Smooth muscle cell (in vitro differentiated cells): ENCODE results near the gene CARD19. TPM values are rescaled to one million over a fixed set of nuclear protein-coding genes. Genes with fewer than 3 reads are reported as not detected.
A peak's percentile ranks its signal among the peaks of the same experiment; 100 is the strongest.
"Not testable (repeated sequence)": the region's sequence is repeated elsewhere in the genome, so short reads cannot be mapped to it uniquely, and the experiment has no call there.

Experiments used
- DNase-seq: peaks from one replicate; lab custom pipeline; 2025; ENCODE audit not compliant: unreplicated experiment; lab: John Stamatoyannopoulos, UW
- H2AFZ ChIP-seq: fragments of 200-600 bp; sonication (generic); 2 replicates; pipeline ENCODE4 v1.6.0; 2016; ENCODE audit warnings: antibody characterized with exemption, low read depth, mild to moderate bottlenecking
- H3F3A ChIP-seq: fragments of 200-600 bp; sonication (generic); 2 replicates; pipeline ENCODE4 v1.6.0; 2017; ENCODE audit warnings: antibody characterized with exemption, low read depth
- H3K27ac ChIP-seq: fragments of 200-600 bp; sonication (generic); 2 replicates; pipeline ENCODE4 v1.5.1; 2016; ENCODE audit warnings: low read depth, mild to moderate bottlenecking
- H3K27me3 ChIP-seq: fragments of 200-600 bp; sonication (generic); 2 replicates; pipeline ENCODE4 v1.6.1; 2016; ENCODE audit warnings: low read depth, mild to moderate bottlenecking
- H3K36me3 ChIP-seq: fragments of 200-600 bp; sonication (generic); 2 replicates; pipeline ENCODE4 v1.5.1; 2016; ENCODE audit warnings: low read depth
- H3K4me1 ChIP-seq: fragments of 200-600 bp; sonication (generic); 2 replicates; pipeline ENCODE4 v1.5.1; 2016; ENCODE audit warnings: low read depth
- H3K4me2 ChIP-seq: fragments of 200-600 bp; sonication (generic); 2 replicates; pipeline ENCODE4 v1.6.0; 2016; ENCODE audit warnings: mild to moderate bottlenecking
- H3K4me3 ChIP-seq: fragments of 200-600 bp; sonication (generic); 2 replicates; pipeline ENCODE4 v1.5.1; 2016; ENCODE audit warnings: mild to moderate bottlenecking
- H3K79me2 ChIP-seq: fragments of 200-600 bp; sonication (generic); 2 replicates; pipeline ENCODE4 v1.6.0; 2016; ENCODE audit warnings: low read depth, mild to moderate bottlenecking
- H3K9ac ChIP-seq: fragments of 200-600 bp; sonication (generic); 2 replicates; pipeline ENCODE4 v1.6.0; 2016; ENCODE audit warnings: low read depth
- H3K9me3 ChIP-seq: fragments of 200-600 bp; sonication (generic); replicated peaks from 2 replicates; pipeline ENCODE4 v1.5.1; 2016; ENCODE audit warnings: low read depth
- H4K20me1 ChIP-seq: fragments of 200-600 bp; sonication (generic); 2 replicates; pipeline ENCODE4 v1.6.0; 2016; ENCODE audit warnings: low read depth
- WGBS: methylation state at CpG from one replicate; pipeline ENCODE4 v1.1.7; 2016; ENCODE audit warnings: low lambda C conversion rate; 5-methylcytosine and 5-hydroxymethylcytosine counted together
- polyA plus RNA-seq: library from polyadenylated mRNA; unstranded; fragments of >200 nt; fragmentation: Nextera tagmentation; extraction: Ambion mirVana; gene quantifications from 2 replicates; pipeline ENCODE4 v1.2.1, GENCODE V29; 2016
- total RNA-seq: library from RNA; depleted of rRNA; stranded (reverse); fragments of >200 nt; gene quantifications from 2 replicates; pipeline ENCODE4 v1.2.3, GENCODE V29; 2014
- TF ChIP-seq, protein P1 (sequence below): fragments of 200-600 bp; sonication (generic); IDR thresholded peaks from 2 replicates; pipeline ENCODE4 v1.5.1; 2017; ENCODE audit warnings: borderline replicate concordance, mild to moderate bottlenecking, antibody characterized with exemption; ENCODE audit not compliant: insufficient read depth, poor library complexity, severe bottlenecking

Gene CARD19
- total and polyA plus RNA-seq, 2 experiments from 2014 or later = 86.0 to 88.1 TPM

DNA sequence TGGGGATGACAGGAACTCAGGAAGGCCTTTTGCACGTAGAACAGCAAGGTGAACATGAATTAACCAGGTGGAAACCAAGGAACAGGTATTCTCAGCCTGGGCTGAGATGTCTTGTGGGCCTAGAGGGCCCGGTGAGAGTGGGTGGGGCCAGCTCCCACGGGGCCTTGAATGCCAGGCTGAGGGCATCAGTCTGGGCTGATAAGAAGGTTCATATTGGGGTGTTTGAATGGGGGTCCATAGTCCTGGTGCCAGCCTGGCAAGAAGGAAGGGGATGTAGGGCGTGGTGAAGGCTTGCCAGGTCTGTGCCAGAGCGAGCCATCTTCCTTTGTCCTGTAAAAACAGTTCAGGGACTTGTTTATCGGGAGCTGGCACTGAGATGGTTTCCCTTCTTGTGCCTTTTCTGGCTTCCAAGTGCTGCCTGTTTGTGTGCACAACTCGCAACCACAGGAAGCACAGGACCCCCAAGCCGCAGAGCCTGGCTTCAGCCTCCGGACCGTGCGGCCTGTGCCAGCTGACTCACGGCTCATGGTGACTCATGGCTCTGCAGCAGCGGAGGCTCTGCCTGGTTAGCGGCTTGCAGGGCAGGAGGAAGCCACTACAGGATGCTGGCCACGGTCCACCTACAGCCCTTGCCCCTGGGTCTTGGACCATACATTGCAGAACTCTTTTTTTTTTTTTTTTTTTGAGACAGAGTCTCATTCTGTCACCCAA is 2.4 kb downstream of the CARD19 start:
- H2AFZ ChIP-seq = no peak overlapping the region
- peak; percentile 65 for DNase-seq
- peaks cover 4% of the 10 kb centered on the region for H3K4me1 ChIP-seq
- H3K27ac ChIP-seq = peak overlapping the region; percentile 77
- H3K27me3 ChIP-seq = no peaks in the 10 kb centered on the region
- peak overlapping the region; percentile 2 for H3K9ac ChIP-seq
- no peaks in the 10 kb centered on the region for H3K9me3 ChIP-seq
- H3K36me3 ChIP-seq = no peaks in the 10 kb centered on the region
- H3F3A ChIP-seq = peaks cover 11% of the 10 kb centered on the region
- H3K4me2 ChIP-seq = peak overlapping the region; percentile 92
- H3K4me3 ChIP-seq = peak overlapping the region; percentile 1
- peaks cover 58% of the 10 kb centered on the region for H3K79me2 ChIP-seq
- 27% methylated on average over 15 of the region's 15 CpGs for WGBS
- H4K20me1 ChIP-seq = peaks cover 52% of the 10 kb centered on the region
- TF ChIP-seq, protein P1, sequence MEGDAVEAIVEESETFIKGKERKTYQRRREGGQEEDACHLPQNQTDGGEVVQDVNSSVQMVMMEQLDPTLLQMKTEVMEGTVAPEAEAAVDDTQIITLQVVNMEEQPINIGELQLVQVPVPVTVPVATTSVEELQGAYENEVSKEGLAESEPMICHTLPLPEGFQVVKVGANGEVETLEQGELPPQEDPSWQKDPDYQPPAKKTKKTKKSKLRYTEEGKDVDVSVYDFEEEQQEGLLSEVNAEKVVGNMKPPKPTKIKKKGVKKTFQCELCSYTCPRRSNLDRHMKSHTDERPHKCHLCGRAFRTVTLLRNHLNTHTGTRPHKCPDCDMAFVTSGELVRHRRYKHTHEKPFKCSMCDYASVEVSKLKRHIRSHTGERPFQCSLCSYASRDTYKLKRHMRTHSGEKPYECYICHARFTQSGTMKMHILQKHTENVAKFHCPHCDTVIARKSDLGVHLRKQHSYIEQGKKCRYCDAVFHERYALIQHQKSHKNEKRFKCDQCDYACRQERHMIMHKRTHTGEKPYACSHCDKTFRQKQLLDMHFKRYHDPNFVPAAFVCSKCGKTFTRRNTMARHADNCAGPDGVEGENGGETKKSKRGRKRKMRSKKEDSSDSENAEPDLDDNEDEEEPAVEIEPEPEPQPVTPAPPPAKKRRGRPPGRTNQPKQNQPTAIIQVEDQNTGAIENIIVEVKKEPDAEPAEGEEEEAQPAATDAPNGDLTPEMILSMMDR = no peak

DNA sequence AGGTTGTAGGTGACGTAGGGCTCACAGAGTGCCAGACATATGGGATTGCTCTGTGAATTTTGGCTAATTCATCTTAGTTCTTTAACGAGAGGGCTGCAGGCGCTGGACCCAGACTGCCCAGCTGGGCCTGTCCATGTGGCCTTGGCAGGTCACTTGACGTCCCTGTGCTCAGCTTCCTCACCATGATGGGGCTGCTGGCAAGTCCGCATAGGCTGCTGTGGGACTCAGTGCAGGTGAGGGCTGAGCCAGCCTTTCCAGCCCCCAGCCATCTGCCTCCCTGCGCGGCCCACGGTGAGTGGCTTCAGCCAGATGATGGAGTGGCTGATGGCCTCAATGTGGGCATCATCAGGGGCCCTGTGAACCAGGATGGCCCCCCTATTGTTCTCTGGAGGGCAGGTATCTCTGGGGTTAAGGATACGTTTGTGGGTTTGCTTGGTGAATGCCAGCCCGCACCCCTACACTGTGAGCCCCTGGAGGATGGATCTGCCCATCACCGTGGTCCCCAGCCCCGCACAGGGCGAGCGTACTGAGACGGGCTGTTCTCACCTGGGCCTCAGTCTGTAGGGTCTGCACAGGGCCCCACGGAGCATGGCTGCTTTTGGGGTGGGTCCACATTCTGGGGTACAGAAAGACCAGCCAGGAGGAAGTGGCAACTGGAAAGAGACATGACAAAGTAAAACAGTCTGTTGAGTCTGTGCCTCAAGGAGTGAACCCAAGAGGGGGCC is 3.7 kb downstream of the CARD19 start:
- Histone ChIP-seq H3K27ac (no peak overlapping the region), H2AFZ (no peak overlapping the region), H3K4me2 (no peak overlapping the region), H3K79me2 (peaks cover 71% of the 10 kb centered on the region), H3K9me3 (peaks cover 5% of the 10 kb centered on the region), H3K9ac (no peak overlapping the region), H3F3A (peaks cover 11% of the 10 kb centered on the region), H3K27me3 (no peaks in the 10 kb centered on the region), H3K36me3 (peaks cover 3% of the 10 kb centered on the region), H3K4me3 (no peak overlapping the region), H3K4me1 (peaks cover 4% of the 10 kb centered on the region), H4K20me1 (peaks cover 65% of the 10 kb centered on the region)
- DNase-seq = no peak
- 96% methylated on average over 16 of the region's 16 CpGs for WGBS
- TF ChIP-seq, protein P1 = no peak

DNA sequence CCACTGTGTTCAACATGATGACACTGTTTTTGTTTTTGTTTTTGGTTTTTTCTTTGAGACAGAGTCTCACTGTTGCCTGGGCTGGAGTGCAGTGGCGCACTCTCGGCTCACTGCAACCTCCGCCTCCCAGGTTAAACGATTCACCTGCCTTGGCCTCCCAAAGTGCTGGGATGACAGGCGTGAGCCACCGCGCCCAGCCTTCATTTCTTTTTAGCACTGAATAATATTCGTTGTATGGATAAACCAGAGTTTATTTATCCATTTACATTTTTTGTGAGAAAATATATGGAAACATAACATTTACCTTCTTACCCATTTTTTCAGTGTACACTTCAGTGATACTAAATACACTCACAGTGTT is 4.2 kb downstream of the CARD19 start:
- WGBS = 96% methylated on average over 8 of the region's 8 CpGs
- H3K79me2 ChIP-seq = peaks cover 77% of the 10 kb centered on the region
- no peak overlapping the region for H3K9ac ChIP-seq
- no peak for DNase-seq
- no peak overlapping the region for H2AFZ ChIP-seq
- H4K20me1 ChIP-seq = peaks cover 70% of the 10 kb centered on the region
- no peak overlapping the region for H3K4me2 ChIP-seq
- peaks cover 4% of the 10 kb centered on the region for H3K4me1 ChIP-seq
- peaks cover 3% of the 10 kb centered on the region for H3K36me3 ChIP-seq
- H3K4me3 ChIP-seq = no peak overlapping the region
- H3K27me3 ChIP-seq = no peaks in the 10 kb centered on the region
- H3F3A ChIP-seq = peaks cover 11% of the 10 kb centered on the region
- H3K9me3 ChIP-seq = peaks cover 5% of the 10 kb centered on the region
- no peak overlapping the region for H3K27ac ChIP-seq
- TF ChIP-seq, protein P1 = no peak

DNA sequence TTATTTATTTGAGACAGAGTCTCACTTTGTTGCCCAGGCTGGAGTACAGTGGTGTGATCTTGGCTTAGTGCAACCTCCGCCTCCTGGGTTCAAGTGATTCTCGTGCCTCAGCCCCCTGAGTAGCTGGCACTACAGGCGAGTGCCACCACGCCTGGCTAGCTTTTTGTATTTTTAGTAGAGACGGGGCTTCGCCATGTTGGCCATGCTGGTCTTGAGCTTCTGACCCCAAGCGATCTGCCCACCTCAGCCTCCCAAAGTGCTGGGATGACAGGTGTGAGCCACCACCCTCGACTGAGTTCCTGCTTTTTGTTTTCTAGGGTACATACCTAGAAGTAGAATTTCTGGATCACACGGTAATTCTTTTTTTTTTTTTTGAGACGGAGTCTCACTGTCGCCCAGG is 5.1 kb downstream of the CARD19 start:
- not testable (repeated sequence) for H3K4me2 ChIP-seq, H3K4me1 ChIP-seq, H3K4me3 ChIP-seq, DNase-seq, H3K9ac ChIP-seq, H3K27ac ChIP-seq, H2AFZ ChIP-seq, H3K36me3 ChIP-seq, H3K27me3 ChIP-seq, H3K9me3 ChIP-seq
- WGBS = 99% methylated on average over 11 of the region's 11 CpGs
- peaks cover 11% of the 10 kb centered on the region for H3F3A ChIP-seq
- peaks cover 85% of the 10 kb centered on the region for H3K79me2 ChIP-seq
- H4K20me1 ChIP-seq = peaks cover 79% of the 10 kb centered on the region
